ENCODE results near the gene RAMP3.
"Not testable (repeated sequence)": the region's sequence is repeated elsewhere in the genome, so short reads cannot be mapped to it uniquely, and the experiment has no call there.

RAMP3 gene

GRCh38 chr7:45132708-45133320 lies 24.8 kb upstream of the RAMP3 start:
- DNase-seq (ENCODE audit: low read depth), result no peak

DNA sequence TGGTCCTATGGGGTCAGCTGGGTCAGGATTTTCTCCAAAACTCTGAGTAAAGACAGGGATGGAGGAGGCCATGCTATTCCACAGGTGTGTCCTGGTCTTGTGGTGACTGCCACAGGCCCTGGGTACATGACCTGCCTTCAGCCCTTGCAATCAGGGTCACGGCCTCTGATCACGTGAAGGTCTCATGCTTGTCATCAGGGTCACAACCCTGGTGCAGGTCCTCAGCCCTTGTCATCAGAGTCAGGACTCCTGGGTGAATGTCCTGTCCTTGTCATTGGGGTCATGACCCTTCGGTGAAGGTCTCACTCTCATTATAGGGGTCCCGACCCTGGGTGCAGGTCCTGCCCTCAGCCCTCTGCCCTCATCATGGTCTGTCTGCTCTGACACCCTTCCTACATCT lies 24.2 kb upstream of the RAMP3 start:
- no peak for DNase-seq (ENCODE audit: low read depth)

DNA sequence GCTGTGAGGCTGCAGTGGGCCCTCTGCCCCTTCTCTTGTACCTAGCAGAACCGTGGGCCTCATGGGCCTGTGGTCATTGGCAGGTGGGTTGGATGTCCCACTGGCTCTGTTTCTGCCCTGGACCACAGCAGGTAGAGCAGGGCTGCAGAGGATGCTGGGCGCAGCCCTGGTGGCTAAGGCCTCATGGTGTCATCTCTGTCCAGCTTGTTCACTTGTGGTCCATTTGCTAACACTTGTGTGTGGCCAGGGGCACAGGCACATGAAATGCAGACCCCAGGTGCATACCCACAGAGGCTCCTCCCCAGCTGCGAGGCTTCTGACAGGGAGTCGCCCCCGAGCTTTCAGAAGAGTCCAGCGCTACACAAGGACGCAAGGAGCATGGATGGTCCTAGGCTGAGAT lies 23.7 kb upstream of the RAMP3 start:
- DNase-seq (ENCODE audit: low read depth), result no peak

DNA sequence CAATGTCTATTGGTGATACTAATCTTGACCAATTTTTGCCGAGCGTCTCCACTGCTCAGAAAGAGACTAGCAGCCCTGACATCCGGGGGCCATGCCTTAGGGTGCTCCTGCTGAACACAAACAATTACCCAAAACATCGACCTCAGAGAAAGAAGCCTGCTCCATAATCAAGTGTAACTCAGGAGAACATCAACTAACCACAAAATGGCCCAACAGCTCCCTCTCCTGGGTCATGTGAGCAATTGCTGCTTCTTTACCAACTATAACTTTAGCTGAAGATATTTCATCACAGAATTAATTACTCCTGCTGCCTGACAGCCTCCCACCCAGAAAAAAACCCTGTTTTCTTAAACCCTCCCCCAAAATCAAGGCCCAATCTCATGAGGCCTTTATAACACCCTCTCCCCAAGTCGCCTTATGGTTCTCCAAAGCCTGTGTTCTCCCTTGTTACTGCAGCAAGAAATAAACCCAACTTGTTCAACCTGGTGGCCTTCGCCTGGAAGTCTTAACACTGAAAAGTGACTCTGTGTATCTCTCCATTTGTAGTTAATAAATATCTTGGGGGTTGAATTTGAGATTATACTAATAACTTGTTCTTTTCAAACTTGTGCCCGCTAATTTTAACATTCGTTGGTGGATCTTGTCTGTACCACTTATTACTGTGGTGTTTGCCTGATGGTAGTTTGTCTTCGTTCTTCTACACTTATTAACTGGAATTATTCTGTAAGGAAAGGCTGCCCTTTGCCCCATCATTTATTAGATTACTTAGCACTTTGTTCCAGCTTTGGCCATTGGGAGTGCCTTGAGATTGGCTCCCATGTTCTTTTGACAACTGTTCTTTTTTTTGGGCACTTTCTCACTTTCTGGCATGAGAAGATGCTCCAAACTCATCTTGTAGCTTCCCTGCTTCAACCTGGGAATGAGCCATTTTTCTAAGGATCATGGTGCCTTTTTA lies 21.2 kb upstream of the RAMP3 start:
- peak; percentile 34 for DNase-seq (ENCODE audit: low read depth)

GRCh38 chr7:45138433-45139267 lies 18.9 kb upstream of the RAMP3 start:
- DNase-seq (ENCODE audit: low read depth), result no peak

GRCh38 chr7:45140827-45141226 lies 16.8 kb upstream of the RAMP3 start:
- no peak for DNase-seq (ENCODE audit: low read depth)

GRCh38 chr7:45143616-45144015 lies 14.0 kb upstream of the RAMP3 start:
- DNase-seq (ENCODE audit: low read depth), result peak; percentile 17

- no peak for DNase-seq (ENCODE audit: low read depth)
These were observed 11.7 kb upstream of the RAMP3 start for GRCh38 chr7:45145881-45146280.

DNA sequence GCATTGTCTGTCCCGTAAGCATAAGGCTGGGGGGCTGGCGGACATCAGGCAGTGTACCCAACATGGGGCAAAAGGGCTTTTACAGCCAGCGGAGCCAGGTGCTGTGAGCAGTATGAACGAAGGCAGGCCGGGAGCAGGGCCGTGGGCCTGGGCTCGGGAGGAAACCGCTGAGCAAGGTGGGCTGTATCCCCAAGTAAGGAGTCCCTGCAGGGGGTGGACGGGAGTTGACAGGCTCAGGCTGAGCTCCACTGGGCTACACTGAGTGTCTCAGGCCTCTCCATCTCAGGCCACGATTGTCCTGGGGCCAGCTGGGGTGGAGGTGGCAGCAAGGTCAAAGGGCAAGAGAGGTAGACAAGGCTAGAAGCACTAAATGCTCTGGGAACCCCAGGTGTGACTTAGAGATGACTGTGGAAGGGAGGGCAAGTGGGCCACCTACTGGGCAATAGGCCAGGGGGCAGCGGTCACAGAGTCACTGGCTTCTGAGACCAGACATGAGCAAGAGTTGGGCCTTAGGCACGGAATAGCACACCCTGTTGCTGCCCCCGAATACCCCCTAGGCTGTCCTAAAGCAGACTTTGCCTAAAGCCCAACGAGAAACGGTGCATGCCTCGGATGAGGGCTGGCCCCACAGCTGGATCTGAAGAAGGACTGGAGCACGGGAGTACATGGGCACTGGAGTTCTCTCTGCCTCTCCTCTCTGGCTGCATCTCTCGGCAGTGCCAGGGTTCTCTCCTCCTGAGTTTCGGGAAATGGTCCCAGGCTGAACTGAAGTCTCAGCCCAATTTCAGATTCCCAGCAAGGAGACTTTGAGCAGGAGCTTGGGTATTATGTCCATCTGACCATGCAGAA lies 10.8 kb upstream of the RAMP3 start:
- no peak for DNase-seq (ENCODE audit: low read depth)

GRCh38 chr7:45147858-45148652 lies 9.5 kb upstream of the RAMP3 start:
- no peak for DNase-seq (ENCODE audit: low read depth)

DNA sequence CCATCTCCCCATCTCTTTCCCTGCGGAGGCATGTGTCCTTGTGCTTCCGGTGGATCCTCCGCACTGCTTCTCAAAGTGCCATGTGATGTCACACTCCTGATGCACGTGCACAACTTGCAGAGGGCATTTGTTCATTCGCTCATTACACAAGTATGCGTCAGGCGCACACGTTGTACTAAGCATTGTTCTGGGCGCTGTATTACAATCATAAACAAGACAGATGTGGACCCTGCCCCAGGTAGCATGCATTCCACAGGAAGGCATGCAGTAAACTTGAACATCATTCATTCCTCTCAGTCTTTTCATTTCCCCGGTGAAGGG lies 9.0 kb upstream of the RAMP3 start:
- DNase-seq (ENCODE audit: low read depth), result no peak

DNA sequence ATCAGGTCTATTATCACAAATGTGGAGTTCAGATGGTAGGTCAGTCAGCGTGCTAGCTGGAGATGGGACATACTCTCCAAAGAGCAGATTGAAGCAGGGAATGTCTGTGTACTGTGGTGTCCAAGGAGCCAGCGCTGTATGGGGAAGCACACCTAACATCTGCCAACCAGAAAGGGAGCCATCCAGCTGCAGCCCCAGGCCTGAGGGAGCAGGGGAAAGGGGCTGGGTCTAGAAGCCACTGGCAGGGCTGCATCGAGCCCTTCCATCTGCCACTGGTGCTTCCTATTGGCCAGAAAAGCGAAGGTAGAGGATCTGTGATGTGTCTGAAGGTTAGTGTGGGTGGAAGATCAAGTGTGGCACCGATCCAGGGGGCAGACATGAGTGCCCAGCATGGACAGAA lies 8.0 kb upstream of the RAMP3 start:
- no peak for DNase-seq (ENCODE audit: low read depth)

GRCh38 chr7:45150199-45150598 lies 7.4 kb upstream of the RAMP3 start:
- no peak for DNase-seq (ENCODE audit: low read depth)

DNA sequence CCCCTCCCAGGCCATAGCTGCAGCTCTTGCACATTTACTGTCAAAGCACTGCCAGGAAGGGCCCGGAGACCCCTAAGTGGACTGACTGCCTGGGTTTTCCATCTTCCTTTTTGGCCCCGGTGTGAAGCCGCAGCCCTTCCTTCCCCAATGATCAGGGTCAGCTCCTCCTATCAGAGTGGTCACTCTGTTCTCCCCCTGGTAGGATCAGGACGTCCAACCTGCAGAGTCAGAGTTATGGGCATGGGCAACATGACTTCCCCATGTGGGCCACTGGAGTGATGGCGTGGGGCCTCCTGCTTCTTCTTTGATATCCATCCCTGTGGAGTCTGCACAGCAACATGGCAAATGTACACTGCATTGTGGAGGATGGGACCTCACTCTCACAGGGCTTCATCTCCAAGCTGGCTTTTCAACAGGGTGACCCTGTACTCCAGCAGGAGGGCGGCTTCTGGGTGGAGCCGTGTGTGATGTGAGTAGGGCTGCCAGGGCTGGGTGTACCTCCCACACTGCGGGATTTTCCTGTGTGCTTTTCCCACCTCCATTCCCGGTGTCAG lies 6.4 kb upstream of the RAMP3 start:
- no peak for DNase-seq (ENCODE audit: low read depth)

- no peak for DNase-seq (ENCODE audit: low read depth)
These were observed 5.6 kb upstream of the RAMP3 start for GRCh38 chr7:45151967-45152366.

DNA sequence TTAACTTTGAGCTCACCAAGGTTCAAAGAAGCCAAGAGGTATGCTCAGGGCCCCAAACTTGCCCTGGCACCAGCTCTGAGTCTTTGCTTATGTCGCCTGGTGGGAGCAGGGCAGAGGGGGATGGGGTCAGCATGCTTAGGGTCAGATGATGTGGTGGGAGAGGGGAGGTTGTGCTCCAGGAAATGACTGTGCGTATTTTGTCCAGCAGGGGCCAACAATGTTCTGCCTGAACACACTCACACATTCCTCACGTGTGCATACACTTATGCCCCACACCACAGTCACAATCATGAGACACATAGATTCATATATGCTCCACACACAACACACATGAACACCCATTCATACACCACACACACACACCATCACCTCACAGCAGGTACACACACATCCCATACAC lies 4.4 kb upstream of the RAMP3 start:
- DNase-seq (ENCODE audit: low read depth), result no peak

DNA sequence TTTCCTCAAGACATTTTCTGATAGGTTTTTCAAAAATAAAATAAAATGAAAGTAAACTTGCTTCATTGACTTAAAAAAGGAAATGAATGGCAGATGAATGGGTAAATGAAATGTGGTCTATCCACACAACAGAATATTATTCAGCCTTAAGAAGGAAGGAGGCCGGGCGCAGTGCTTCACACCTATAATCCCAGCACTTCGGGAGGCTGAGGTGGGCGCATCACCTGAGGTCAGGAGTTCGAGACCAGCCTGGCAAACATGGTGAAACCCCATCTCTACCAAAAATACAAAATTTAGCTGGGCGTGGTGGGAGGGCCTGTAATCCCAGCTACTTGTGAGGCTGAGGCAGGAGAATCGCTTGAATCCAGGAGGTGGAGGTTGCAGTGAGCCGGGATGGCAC lies 3.7 kb upstream of the RAMP3 start:
- DNase-seq (ENCODE audit: low read depth), result not testable (repeated sequence)

DNA sequence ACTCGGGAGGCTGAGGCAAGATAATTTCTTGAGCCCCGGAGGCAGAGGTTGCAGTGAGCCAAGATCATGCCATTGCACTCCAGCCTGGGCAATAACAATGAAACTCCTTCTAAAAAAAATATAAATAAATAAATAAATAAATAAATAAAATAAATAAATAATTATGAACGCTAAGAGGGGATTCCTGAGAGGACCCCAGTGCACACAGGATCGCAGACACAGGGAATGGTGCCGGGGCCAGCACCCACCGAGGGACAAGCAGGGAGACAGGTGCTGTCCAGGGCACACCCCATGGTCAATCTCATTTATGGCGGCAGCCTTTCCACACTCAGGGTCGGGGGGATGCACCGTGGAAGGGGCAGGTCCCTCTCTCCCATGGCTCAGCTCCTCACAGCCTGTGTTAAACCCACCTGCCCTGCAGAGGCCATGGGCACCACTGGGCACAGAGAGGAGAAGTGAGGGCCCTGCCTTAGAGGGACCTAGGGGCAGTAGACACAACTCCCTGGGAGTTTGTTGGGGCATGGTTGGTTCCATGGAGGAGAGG lies 2.2 kb upstream of the RAMP3 start:
- no peak for DNase-seq (ENCODE audit: low read depth)

DNA sequence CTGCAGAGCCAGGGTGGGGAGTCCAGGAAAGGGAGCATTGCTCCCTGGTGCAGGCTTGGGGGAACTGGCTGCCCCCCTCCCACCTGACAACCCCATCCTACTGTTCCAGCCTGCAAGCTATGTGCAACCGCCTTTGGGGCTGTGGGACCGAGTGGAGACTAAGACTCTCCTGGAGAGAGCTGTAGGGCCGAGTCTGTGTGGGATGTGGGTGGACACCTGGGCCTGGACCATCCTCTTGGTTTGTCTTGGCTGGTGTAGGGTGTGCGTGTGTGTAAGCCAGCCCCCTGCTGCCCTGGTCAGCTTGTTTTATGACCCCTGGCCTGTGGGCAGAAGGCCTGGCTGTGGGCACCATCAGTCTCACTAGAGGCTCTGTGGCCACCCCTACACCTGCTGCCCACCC lies 1.6 kb upstream of the RAMP3 start:
- DNase-seq (ENCODE audit: low read depth), result no peak

GRCh38 chr7:45156516-45157272 lies 897 bp upstream of the RAMP3 start:
- DNase-seq (ENCODE audit: low read depth), result no peak
